ENCODE results near the gene LUC7L3. TPM values are rescaled to one million over a fixed set of nuclear protein-coding genes. Genes with fewer than 3 reads are reported as not detected.
A peak's percentile ranks its signal among the peaks of the same experiment; 100 is the strongest.

LUC7L3 gene
- total and polyA plus RNA-seq, 2 of the 13 experiments (the other 11 are each of a cell fraction or from before 2014, with no cell fraction given), result 108 to 120 TPM

GRCh38 chr17:50686494-50687199 lies 32.8 kb upstream of the LUC7L3 start (continued):
- peak; percentile 71; the same call in 1 of the 2 replicates for TF ChIP-seq ZHX1 (CRISPR knock-in tag; IDR thresholded peaks at IDR 0.05; ENCODE audit: low read depth)
- no peak for TF ChIP-seq USF2 (IDR thresholded peaks at IDR 0.05; ENCODE audit: low read depth, low read length)
- no peak; the same call in 1 of the 2 replicates for TF ChIP-seq USF2 (CRISPR knock-in tag; IDR thresholded peaks at IDR 0.05; ENCODE audit: borderline replicate concordance)
- TF ChIP-seq MAFK (conservative IDR thresholded peaks at IDR 0.05 in 1 of 2, IDR thresholded peaks at IDR 0.05 in 1 of 2; ENCODE audit: low read length in 2 of 2), result no peak
- TF ChIP-seq NCOA1 (CRISPR knock-in tag; IDR thresholded peaks at IDR 0.05), result 0 out of 2 replicates have a peak, but pooled peaks have one; percentile 88
- TF ChIP-seq NPAS2 (CRISPR knock-in tag; IDR thresholded peaks at IDR 0.05; ENCODE audit: borderline replicate concordance), result no peak
- peak; percentile 48; the same call in 1 of the 2 replicates for TF ChIP-seq ZNF329 (CRISPR knock-in tag; IDR thresholded peaks at IDR 0.05; ENCODE audit: low read depth)
- TF ChIP-seq ZXDC (CRISPR knock-in tag; IDR thresholded peaks at IDR 0.05), result peak; percentile 82; the same call in 1 of the 2 replicates
- TF ChIP-seq HOXA3 (CRISPR knock-in tag; IDR thresholded peaks at IDR 0.05), result peak; percentile 84
- peak; percentile 100 for TF ChIP-seq FOSL1 (CRISPR knock-in tag; IDR thresholded peaks at IDR 0.05; ENCODE audit: borderline replicate concordance)
- no peak for TF ChIP-seq ZNF343 (CRISPR knock-in tag; IDR thresholded peaks at IDR 0.05)
- TF ChIP-seq ZBTB34 (CRISPR knock-in tag; IDR thresholded peaks at IDR 0.05), result peak; percentile 98
- TF ChIP-seq ZNF788 (CRISPR knock-in tag; IDR thresholded peaks at IDR 0.05; ENCODE audit: borderline replicate concordance), result peak; percentile 62; the same call in 1 of the 2 replicates
- no peak; the same call in 1 of the 2 replicates for TF ChIP-seq ZNF430 (CRISPR knock-in tag; IDR thresholded peaks at IDR 0.05)
- no peak for TF ChIP-seq THAP8 (CRISPR knock-in tag; IDR thresholded peaks at IDR 0.05; ENCODE audit: borderline replicate concordance)
- peak; percentile 85; the same call in 1 of the 2 replicates for TF ChIP-seq SNAPC5 (CRISPR knock-in tag; IDR thresholded peaks at IDR 0.05; ENCODE audit: borderline replicate concordance)
- peak; percentile 91 for TF ChIP-seq DRAP1 (CRISPR knock-in tag; IDR thresholded peaks at IDR 0.05)
